GM19395 (cell line): ENCODE results near the gene IDUA.
"Not testable (repeated sequence)": the region's sequence is repeated elsewhere in the genome, so short reads cannot be mapped to it uniquely, and the experiment has no call there.

Experiments
- ATAC-seq: cut with Tn5 transposase; IDR thresholded peaks from one replicate; pipeline ENCODE4 v1.9.1; 2021; ENCODE audit warnings: mild to moderate bottlenecking, moderate library complexity; ENCODE audit not compliant: unreplicated experiment

The IDUA gene

GRCh38 chr4:1043162-1043561 lies 56.3 kb downstream of the IDUA start:
- no peak for ATAC-seq

DNA sequence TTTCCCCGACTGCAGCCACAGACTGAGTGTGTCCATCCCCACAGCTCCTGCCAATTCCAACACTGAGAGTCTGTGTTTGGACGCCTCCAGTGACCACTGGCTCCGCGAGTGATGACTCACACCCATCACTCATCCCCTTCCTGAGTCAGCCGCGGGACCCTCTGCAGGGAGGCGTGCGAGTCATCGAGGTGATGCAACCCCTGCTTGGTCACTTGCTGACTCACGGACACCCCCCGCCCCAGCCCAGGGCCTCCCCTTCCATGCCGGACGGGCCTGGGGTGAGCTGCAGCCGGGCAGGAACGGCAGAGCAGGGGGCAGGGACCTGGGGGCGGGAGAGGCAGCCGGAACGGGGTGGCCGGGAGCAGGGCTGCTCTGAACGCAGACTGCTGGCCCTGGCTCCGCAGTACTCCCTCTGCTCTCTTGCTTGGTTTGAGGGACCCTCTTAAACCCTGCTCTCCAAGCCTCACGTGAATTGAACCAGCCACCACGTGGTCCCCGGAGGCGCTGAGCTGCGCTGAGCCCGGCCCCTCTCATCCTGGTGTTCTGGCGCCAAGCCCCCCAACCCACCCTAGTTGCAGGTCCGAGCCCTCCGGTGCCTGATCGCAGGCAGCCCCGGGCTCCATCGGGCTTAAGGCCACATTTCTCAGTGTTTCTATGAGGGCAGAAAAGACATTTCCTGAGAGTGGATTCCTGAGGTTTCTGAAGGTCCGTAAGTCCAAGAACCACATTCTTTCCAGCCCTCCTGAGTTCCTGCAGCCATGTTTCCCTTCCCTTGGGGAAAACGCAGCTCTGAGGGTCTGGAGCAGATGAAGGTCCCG lies 57.0 kb downstream of the IDUA start:
- ATAC-seq = no peak

- ATAC-seq = no peak
These were observed 57.8 kb downstream of the IDUA start for GRCh38 chr4:1044469-1045192.

DNA sequence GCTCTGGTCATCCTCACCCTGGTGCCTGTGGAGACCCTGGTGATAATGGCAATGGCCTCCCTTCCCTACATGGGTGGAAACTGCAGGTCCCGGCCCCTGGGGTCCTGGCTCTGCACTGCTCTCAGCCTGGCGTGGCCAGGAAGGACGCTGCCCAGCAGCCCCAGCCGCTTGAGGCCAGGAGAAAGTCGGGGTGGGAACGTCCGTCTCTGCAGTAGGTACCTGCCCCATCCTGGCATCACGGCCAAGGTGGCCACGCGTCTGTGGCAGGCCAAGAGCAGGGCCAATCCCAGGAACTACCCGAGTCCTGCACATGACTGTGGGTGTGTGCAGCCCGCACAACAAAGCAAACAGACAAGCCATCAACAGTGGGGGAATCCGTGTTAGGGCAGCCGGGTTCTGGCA lies 58.4 kb downstream of the IDUA start:
- ATAC-seq = no peak

- no peak for ATAC-seq
These were observed 58.9 kb downstream of the IDUA start for GRCh38 chr4:1045595-1046201.

GRCh38 chr4:1046581-1047011 lies 59.8 kb downstream of the IDUA start:
- ATAC-seq = not testable (repeated sequence)

- ATAC-seq = no peak
These were observed 60.5 kb downstream of the IDUA start for GRCh38 chr4:1047106-1047975.

DNA sequence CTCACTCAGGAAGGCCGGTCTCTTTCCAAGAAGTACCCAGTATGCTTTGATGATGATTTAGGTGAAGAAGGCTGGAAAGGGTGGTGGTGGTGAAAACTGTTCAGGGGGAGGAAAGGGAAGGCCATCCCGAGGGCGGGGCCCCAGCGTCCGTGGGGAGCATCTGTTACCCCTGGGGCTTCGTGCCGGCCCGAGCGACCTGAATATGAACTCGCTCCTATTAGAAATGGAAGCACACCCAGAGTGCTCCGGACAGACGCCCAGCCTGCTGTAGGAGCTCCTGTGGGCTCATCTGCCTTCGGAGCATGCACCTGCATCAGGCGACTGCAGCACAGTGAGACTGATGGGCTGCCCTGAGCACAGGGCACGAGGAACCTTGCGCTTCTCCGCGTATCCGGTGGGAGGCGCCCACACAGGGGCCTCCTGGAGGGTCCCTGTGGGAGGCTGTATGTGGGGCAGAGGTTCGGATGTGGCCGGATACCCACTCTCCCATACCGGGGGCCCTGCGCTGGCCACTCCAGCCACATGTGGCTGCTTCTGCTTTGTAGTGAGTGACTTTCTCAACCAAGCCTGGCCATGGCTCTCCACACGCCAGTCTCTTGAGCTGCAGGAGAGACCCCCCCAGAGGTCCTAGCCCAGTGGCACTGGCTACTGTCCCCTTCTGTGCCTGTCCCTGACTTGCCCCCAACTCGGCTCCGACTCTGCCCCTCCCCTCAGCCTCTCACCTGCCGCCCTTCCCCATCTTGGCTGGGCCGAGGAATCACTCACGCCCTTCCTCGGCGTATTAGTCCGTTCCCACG lies 61.3 kb downstream of the IDUA start:
- ATAC-seq = no peak

- no peak for ATAC-seq
These were observed 62.1 kb downstream of the IDUA start for GRCh38 chr4:1048773-1049590.

- no peak for ATAC-seq
These were observed 62.7 kb downstream of the IDUA start for GRCh38 chr4:1049591-1049905.

DNA sequence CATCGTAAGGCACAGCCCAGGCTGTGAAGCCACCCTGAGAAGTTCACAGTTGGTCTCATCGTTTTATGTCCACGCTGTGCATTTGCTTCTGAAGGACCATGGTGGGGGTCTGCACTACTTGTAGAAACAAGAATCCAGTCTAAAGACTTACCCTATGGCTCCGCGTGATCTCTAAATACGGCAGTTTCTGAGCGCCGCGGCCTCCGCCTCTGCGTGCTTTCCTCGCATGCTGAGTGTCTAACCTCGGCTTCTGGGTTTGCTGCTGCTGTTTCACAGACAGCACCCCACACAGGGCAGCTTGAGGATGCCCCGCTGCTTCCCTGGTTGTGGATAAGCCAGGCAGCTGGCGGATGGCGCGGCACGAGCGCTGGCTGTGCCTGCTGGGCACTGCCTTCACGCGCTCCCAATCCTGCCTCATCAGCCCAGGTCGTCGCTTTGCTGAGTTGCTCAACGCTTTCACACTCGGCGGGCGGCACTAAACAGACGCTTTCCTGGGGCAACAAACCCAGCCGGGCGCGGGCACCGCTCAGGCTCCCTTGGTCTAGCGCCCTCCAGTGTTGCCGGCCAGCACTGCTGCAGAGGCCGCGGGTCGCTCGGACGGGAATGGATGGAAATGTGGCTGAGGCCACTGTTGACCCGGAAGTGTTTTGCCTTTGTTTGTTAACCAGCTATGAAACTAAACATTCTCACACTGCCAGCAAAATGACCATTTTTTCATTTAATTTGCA lies 63.8 kb downstream of the IDUA start:
- ATAC-seq = no peak

DNA sequence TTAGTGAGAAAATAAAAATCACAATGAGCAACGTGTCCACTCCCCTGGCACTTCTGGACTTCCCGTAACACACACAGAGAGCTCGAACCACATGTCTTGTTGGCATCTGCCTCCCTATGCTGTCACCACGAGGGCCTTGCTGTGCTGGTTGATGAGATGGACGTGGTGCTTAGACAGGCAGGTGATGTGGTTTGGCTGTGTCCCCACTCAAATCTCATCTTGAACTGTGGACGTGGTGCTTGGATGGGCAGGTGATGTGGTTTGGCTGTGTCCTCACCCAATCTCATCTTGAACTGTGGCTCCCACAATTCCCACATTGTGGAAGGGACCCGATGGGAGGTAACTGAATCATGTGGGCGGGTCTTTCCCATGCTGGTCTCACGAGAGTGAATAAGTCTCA lies 64.6 kb downstream of the IDUA start:
- no peak for ATAC-seq

- no peak for ATAC-seq
These were observed 65.4 kb downstream of the IDUA start for GRCh38 chr4:1052231-1052671.

DNA sequence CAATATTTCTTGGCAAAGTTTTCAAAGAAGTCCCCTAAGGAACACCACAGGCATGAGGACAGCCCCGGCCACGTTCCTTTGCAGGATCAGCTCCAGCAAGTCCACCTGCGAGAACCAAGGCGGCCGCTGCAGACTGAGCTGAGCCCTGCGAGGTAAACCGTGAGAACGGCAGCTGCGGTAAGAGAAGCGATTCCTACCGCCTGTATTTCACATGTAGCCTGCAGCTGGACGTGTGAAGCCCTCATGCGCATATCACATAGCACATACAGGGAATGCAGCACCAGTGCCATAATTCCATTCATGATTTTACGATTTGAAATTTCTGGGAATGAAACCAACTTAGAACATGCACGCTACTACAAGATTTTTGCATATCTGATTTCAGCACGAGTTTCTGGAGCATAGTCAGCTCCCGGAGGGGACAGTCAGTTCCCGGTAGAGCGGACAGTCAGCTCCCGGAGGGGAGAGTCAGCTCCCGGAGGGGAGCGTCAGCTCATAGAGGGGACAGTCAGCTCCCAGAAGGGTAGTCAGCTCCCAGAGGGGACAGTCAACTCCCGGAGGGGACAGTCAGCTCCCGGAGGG lies 66.3 kb downstream of the IDUA start:
- no peak for ATAC-seq

DNA sequence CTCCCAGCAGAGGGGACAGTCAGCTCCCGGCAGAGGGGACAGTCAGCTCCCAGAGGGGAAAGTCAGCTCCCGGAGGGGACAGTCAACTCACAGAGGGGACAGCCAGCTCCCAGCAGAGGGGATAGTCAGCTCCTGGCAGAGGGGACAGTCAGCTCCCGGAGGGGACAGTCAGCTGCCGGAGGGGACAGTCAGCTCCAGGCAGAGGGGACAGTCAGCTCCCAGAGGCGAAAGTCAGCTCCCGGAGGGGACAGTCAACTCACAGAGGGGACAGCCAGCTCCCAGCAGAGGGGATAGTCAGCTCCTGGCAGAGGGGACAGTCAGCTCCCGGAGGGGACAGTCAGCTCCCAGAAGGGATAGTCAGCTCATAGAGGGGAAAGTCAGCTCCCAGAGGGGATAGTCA lies 67.0 kb downstream of the IDUA start:
- ATAC-seq = not testable (repeated sequence)
